Keratinocyte (primary cell): ENCODE data around the gene CASK. TPM values are rescaled to one million over a fixed set of nuclear protein-coding genes. Genes with fewer than 3 reads are reported as not detected.
A peak's percentile ranks its signal among the peaks of the same experiment; 100 is the strongest.

Experiments used
- DNase-seq: peaks from one replicate; pipeline ENCODE4 v3.0.0-alpha.2; 2011; ENCODE audit warnings: low read depth, missing footprints, low spot score
- FAIRE-seq: peaks from 2 replicates; lab custom pipeline; 2011; peaks lifted over from hg19 to GRCh38; lab: Jason Lieb, UNC
- H2AFZ ChIP-seq: 2 replicates; pipeline ENCODE4 v1.6.0; 2012; ENCODE audit warnings: low read length, control low read depth, inconsistent platforms; ENCODE audit not compliant: control insufficient read depth
- H3K27ac ChIP-seq: 2 replicates; pipeline ENCODE4 v1.5.1; 2011; ENCODE audit warnings: low read length; ENCODE audit not compliant: control insufficient read depth, insufficient read depth
- H3K27me3 ChIP-seq: 3 replicates; pipeline ENCODE4 v1.6.0; 2011; ENCODE audit warnings: low read length; ENCODE audit not compliant: control insufficient read depth, insufficient read depth; ENCODE audit errors: extremely low read depth
- H3K36me3 ChIP-seq, 2 experiments: 2 replicates in 1 of 2; 3 replicates in 1 of 2; pipeline ENCODE4 v1.5.1; 2011; ENCODE audit warnings: low read length in 2 of 2, mild to moderate bottlenecking in 1 of 2; ENCODE audit not compliant: control insufficient read depth in 2 of 2, insufficient read depth in 2 of 2; ENCODE audit errors: extremely low read depth in 1 of 2
- H3K4me1 ChIP-seq: 3 replicates; pipeline ENCODE4 v1.5.1; 2011; ENCODE audit warnings: low read length; ENCODE audit not compliant: control insufficient read depth, insufficient read depth; ENCODE audit errors: extremely low read depth
- H3K4me2 ChIP-seq: 3 replicates; pipeline ENCODE4 v1.6.0; 2011; ENCODE audit warnings: low read depth, low read length; ENCODE audit not compliant: control insufficient read depth, insufficient read depth; ENCODE audit errors: extremely low read depth
- H3K4me3 ChIP-seq, 3 experiments: fragments of 200-600 bp in 1 of 3; sonication (generic) in 1 of 3; 2 replicates in 2 of 3; 3 replicates in 1 of 3; pipeline ENCODE4 v1.5.1; 2011 to 2016; ENCODE audit warnings: low read length in 3 of 3, mild to moderate bottlenecking in 3 of 3, control low read depth in 2 of 3, inconsistent platforms in 1 of 3, low read depth in 1 of 3, mixed read lengths in 1 of 3, mixed run types in 1 of 3, moderate library complexity in 1 of 3; ENCODE audit not compliant: control insufficient read depth in 2 of 3, insufficient read depth in 2 of 3; ENCODE audit errors: extremely low read depth in 1 of 3
- H3K79me2 ChIP-seq: 2 replicates; pipeline ENCODE4 v1.6.0; 2012; ENCODE audit warnings: low read length; ENCODE audit not compliant: control insufficient read depth, insufficient read depth
- H3K9ac ChIP-seq: 3 replicates; pipeline ENCODE4 v1.6.0; 2011; ENCODE audit warnings: low read length; ENCODE audit not compliant: control insufficient read depth, insufficient read depth; ENCODE audit errors: extremely low read depth
- H3K9me1 ChIP-seq: 3 replicates; pipeline ENCODE4 v1.6.0; 2011; ENCODE audit warnings: low read length; ENCODE audit not compliant: control insufficient read depth, insufficient read depth; ENCODE audit errors: extremely low read depth
- H3K9me3 ChIP-seq: 2 replicates; pipeline ENCODE4 v1.5.1; 2012; ENCODE audit warnings: low read depth, low read length; ENCODE audit not compliant: control insufficient read depth
- H4K20me1 ChIP-seq: 3 replicates; pipeline ENCODE4 v1.6.0; 2011; ENCODE audit warnings: low read length; ENCODE audit not compliant: control insufficient read depth, insufficient read depth; ENCODE audit errors: extremely low read depth
- CTCF ChIP-seq, 3 experiments: IDR thresholded peaks in 1 of 3; conservative IDR thresholded peaks in 1 of 3; optimal IDR thresholded peaks in 1 of 3; 2 replicates in 2 of 3; 3 replicates in 1 of 3; pipeline versions ENCODE3 to v1.5.1; 2011; ENCODE audit warnings: low read length in 3 of 3, mild to moderate bottlenecking in 3 of 3, moderate library complexity in 2 of 3, control low read depth in 1 of 3, inconsistent platforms in 1 of 3; ENCODE audit not compliant: insufficient read depth in 2 of 3; ENCODE audit errors: extremely low read depth in 1 of 3
- EZH2 ChIP-seq: IDR thresholded peaks from one replicate; pipeline ENCODE4 v1.6.1; 2012; ENCODE audit warnings: inconsistent platforms, mild to moderate bottlenecking, low read length, moderate library complexity
- dilution Hi-C: fragments of 300-500 bp; cut with MboI; formaldehyde crosslinking; loops from one replicate; pipeline ENCODE4 v1.7.0; 2020; ENCODE audit warnings: low sequenced_read_pairs; ENCODE audit not compliant: extremely low pct_ligation_motif_present
- polyA plus RNA-seq, 5 experiments: library from polyadenylated mRNA; depleted of rRNA in 3 of 5; stranded (reverse) in 3 of 5; stranded (forward) in 1 of 5; unstranded in 1 of 5; fragments of >200 nt; gene quantifications; 1 replicate in 1 of 5; 2 replicates in 3 of 5; 3 replicates in 1 of 5; pipeline versions ENCODE4 v1.2.1 to v1.2.3, GENCODE V29; 2011 to 2012; ENCODE audit warnings: missing spikeins in 2 of 5, low read depth in 1 of 5, low replicate concordance in 1 of 5

Gene CASK
- polyA plus RNA-seq, 1 donor (not counting 4 experiments of a cell fraction or from before 2014, with no cell fraction given) = 33.7 TPM

GRCh38 chrX:41491267-41492004 lies 431.9 kb downstream of the CASK start:
- no peaks in the 10 kb centered on the region for H4K20me1 ChIP-seq
- no peaks in the 10 kb centered on the region for H3K36me3 ChIP-seq
- TF ChIP-seq EZH2 = no peak
- no peak for TF ChIP-seq CTCF (optimal IDR thresholded peaks at IDR 0.05 in 1 of 3, IDR thresholded peaks at IDR 0.05 in 1 of 3, conservative IDR thresholded peaks at IDR 0.05 in 1 of 3; ENCODE audit: extremely low read depth in 1 of 3, insufficient read depth in 2 of 3, low read length in 3 of 3)
- peak; percentile 81 for FAIRE-seq
- H3K9me3 ChIP-seq = no peaks in the 10 kb centered on the region
- no peaks in the 10 kb centered on the region for H3K27me3 ChIP-seq
- H3K9me1 ChIP-seq = no peaks in the 10 kb centered on the region
- H3K4me1 ChIP-seq = no peaks in the 10 kb centered on the region
- DNase-seq = peak; percentile 40
- peak overlapping the region; percentile 55 for H2AFZ ChIP-seq
- no peak overlapping the region for H3K9ac ChIP-seq
- peak overlapping the region; percentile 62 for H3K27ac ChIP-seq
- peak overlapping the region in 1 of 3 experiments; percentile 15 for H3K4me3 ChIP-seq
- H3K79me2 ChIP-seq = no peaks in the 10 kb centered on the region
- peak overlapping the region; percentile 61 for H3K4me2 ChIP-seq
- dilution Hi-C loops = no loop called here

GRCh38 chrX:41490446-41490845 lies 432.9 kb downstream of the CASK start:
- dilution Hi-C loops = no loop called here
- Histone ChIP-seq H3K36me3 (no peaks in the 10 kb centered on the region), H2AFZ (no peak overlapping the region), H3K27ac (no peak overlapping the region), H3K9ac (no peak overlapping the region), H3K27me3 (no peaks in the 10 kb centered on the region), H3K4me2 (no peak overlapping the region), H3K4me1 (no peaks in the 10 kb centered on the region), H3K4me3 (no peak overlapping the region), H4K20me1 (no peaks in the 10 kb centered on the region), H3K79me2 (no peaks in the 10 kb centered on the region), H3K9me1 (no peaks in the 10 kb centered on the region), H3K9me3 (no peaks in the 10 kb centered on the region)
- TF ChIP-seq CTCF (optimal IDR thresholded peaks at IDR 0.05 in 1 of 3, IDR thresholded peaks at IDR 0.05 in 1 of 3, conservative IDR thresholded peaks at IDR 0.05 in 1 of 3; ENCODE audit: extremely low read depth in 1 of 3, insufficient read depth in 2 of 3, low read length in 3 of 3) (no peak), EZH2 (no peak)
- no peak for FAIRE-seq
- DNase-seq = no peak
